Fibroblast of skin of scalp (primary cell): ENCODE measurements around the gene NUP210.

Experiments used
- DNase-seq: peaks from one replicate; pipeline ENCODE4 v3.0.0-alpha.2; 2013

NUP210 gene

DNA sequence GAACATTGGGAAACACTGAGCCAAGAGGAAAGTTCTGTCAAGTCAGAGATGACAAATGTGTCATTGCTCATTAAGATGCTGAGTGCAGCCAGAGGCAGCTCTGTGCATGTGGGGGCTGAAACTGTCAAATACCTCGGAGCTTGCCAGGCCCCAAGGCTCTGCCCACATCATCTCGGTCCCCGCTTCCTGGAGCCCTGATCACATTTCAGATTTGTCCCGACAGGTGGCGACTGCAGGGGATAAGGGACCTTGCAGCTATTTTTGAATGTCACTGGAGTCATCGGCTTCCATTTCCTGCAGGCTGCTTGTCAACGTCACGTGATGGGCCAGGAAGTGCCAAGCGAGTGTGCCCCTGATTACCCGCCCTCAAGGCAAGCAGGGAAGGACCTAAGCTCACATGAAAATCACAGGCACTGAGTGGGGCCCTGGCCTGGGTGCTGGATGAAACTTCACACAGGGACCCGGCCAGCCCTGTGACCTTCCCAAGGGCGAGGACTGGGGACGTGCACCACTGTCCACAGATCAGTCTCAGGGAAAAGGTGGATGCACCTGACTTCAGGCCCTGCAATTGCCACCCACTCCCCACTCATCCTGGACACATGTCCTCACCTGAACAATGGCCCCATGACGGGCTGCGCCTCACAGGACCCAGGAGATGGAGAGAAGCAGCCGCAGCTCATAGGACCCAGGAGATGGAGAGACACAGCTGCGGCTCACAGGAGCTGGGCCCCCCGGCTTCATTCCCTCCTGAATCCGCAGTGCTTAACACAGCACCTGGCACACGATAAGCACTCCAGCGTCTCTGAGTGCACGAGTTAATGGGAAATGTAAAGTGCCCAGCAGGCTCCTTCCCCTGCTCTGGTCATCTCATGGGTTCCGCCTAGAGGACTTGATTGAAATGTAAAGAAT, 73.4 kb downstream of the NUP210 start:
- DNase-seq, result peak; percentile 4

DNA sequence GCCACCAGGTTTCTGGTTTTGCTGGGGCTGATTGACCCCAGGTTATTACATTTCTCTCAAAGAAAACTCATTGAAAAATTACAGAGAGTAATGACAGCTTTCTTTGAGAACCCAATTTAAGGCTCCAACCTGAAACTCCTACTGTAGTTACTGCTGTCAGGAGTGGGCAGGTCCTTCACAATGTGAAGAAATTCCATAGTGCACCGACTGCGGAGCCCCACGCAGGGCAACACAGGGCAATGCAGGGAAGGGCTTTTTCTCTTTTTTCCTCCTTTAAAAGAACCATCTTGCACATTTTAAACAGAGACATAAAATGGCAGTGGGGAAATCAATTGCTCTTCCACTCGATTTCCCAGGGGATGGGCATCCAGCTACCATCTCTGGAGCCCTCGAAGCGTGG, 74.3 kb downstream of the NUP210 start:
- no peak for DNase-seq

DNA sequence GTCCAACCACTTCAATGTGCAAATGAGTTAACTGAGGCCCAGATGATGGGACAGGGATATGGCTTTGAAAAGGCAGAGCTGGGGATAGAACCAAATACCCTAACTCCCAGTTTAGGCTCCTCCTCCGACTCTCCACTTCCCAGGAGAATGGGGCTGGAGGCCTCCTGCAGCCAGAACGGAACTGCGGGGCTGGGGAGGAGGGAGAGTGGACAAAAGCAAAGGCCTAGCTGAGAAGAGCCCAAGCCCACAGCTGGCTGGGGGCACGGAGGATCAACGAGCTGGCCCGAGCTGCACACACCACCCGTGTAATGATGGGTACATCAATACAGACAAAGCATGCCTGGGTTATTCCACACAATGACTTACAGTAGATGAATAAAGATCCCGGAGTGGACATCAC, 74.8 kb downstream of the NUP210 start:
- no peak for DNase-seq

DNA sequence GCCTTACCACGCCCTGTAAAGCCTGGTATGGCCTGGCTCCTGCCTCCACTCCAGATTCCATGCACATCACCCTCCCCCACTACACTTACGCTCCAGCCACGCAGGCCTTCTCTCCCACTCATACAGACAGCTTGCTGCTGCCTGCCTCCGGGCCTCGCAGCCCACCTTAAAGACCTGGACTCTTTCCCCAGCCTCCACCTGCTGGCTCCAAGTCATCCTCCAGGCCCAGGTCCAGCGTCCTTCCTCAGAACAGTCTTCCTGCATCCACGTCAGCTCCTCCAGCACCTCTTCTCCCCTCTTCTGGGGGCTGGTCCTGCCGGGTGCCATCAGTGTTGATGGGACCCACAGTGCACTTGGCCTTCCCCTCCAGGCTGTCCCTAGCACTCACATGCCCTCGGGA, 75.5 kb downstream of the NUP210 start:
- DNase-seq, result no peak

DNA sequence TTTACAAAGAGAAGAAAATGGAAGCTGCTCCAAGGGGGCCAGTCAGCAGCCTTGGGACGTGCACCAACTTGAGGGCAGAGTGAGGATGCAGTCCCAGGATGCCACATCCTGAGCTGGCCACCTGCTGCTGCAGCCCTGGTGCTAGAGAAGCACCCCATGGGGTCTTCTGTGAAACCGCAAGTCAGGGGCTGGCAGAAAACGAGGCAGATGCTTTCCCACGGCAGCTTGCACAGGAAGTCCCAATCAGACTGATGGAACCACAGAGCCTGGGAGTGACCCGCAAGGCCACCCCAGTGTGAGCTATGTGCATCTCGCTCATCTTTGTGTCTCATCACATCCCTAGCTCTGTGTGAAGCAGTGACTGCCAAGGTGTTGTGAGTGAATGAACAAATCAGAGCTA, 76.5 kb downstream of the NUP210 start:
- no peak for DNase-seq

DNA sequence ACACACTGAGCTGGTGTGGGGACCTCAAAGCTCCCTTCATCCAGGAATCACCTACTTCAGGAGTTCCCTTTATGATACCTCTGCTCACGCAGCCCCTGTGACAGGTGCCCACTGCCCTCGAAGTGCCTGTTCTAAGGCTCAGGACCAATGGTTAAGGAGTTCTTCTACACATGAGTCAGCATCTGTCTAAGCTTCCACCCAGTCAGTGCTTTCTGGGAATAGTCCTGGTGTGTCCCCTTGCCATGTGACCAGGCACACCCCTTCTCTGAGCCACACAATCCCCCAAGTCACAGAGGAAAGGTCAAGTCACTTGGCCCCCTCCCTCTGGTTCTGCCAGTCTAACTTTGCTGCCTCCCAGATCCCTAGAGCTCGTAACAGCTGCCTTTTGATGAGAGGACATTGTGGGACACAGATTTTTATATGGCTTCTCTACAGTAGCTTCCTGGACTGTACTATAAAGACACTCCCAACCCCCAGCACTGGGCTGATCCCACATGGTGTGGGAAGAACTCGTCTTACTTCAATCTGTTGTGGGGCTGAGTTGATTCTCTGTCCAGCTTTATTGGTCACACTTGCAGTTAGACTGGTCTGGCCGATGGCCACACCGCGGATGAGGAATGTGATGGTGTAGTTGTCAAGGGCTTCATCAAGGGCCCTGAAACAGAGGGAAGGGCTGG, 78.8 kb downstream of the NUP210 start:
- DNase-seq, result no peak

DNA sequence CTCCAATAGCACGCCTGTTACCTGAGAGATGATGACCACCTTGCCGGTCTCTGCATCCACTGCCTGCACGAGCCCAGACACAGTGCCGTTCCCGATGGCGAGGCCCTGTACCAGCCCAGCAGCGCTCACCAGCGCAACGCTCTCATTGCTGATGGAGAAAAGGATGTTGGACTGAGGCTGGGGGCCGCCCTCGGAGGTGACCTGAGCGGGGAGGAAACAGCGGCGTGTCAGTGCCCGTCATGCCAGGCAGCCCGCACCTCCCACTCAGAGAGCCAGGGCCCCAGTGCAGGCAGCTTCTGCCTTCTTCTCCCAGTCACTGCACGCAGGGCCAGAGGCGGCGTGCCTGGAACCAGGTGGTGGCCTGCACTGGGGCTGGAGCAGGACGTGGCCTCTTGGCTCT, 80.3 kb downstream of the NUP210 start:
- DNase-seq, result no peak

DNA sequence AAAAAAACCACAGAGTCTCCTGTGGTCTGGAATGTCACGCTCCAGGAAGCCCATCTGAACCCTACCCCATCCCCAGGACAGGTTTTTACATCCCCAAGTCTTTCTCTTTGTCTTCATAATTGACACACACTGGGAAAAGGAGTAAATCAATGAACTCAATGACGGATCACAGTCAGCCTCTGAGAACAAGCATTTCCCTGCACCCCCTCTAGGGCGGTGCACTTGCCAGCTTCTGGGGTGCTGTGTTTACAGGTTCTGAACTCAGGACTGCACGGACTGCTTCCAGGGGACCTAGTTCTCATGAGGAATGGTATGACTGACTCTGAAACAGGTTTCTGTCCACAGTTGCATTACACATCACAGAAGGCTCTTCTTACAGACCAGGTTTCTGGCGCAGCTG, 81.1 kb downstream of the NUP210 start:
- DNase-seq, result no peak

DNA sequence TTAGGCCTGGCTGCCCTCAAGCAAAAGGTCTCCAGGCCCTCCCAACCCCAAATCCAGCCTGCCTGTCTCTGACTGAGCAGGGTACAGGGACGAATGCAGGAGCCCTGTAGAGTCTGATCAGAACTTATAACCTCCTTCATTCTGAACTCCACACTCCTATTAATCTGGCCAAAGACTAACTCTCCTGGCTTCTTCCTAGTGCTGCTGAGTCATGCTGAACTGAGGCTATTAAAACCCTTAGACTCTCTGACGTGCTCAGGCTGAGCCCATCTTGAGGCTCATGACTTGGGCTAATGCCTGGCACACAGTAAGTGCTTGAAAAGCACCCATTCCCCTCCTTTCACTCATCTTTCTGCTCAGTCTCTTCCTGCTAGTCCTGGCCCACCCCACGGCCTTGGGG, 81.9 kb downstream of the NUP210 start:
- no peak for DNase-seq

DNA sequence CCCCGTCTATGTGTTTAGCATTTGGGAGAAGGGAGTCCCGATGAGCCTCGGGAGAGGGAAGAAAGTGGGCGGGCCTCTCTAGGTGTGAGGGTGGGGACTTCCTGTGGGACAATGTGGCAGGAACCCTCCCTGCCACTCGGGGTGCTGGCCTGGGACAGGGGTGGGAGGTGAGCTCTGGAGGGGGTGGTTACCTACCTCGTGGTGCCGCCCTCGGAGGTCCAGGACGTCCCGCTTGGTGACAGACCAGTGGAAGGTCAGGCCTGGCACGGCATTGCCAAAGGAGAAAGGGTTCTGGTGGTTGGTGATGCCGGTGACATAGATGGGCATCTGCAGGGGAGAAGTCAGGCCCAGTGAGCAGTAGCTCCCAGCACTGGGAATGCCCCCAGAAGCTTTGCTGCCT, 83.5 kb downstream of the NUP210 start:
- DNase-seq, result no peak

DNA sequence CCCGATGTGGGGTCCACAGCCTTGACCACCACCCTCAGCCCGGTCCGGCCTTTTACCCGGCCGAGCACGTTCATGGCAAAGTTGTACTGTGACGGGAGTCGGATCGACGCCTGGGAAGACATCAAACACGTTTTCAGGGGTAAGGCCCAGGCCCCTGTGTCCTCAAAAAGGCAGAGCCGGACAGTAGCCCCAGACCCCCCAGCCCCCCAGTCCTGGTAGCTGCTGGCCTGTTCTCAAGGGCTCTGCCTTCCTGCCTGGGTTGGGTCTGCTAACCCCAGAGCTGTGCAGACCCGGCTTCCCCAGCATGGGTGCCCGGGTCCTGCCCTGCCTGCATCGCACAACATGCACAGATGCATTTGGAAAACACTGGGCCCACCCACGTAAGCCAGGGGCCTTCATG, 84.6 kb downstream of the NUP210 start:
- no peak for DNase-seq

DNA sequence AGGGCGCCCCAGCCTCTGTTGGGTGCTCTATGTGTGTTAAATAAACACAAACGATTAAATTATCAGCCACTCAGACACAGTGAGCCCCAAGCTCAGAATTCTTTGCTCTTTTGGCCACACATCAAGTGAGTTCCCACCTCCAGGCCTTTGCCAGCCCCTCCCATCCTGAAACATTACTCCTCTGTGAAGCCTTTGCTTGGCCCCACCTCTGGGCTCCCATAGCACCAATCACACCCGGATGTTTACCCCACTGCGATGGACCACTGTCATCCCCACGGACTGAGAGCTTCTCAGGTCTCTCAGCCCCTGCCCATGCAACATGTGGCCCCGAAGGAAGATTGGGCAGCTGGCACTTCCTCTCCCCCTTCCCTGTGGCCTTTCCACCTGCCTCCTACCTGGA, 85.1 kb downstream of the NUP210 start:
- DNase-seq, result no peak

DNA sequence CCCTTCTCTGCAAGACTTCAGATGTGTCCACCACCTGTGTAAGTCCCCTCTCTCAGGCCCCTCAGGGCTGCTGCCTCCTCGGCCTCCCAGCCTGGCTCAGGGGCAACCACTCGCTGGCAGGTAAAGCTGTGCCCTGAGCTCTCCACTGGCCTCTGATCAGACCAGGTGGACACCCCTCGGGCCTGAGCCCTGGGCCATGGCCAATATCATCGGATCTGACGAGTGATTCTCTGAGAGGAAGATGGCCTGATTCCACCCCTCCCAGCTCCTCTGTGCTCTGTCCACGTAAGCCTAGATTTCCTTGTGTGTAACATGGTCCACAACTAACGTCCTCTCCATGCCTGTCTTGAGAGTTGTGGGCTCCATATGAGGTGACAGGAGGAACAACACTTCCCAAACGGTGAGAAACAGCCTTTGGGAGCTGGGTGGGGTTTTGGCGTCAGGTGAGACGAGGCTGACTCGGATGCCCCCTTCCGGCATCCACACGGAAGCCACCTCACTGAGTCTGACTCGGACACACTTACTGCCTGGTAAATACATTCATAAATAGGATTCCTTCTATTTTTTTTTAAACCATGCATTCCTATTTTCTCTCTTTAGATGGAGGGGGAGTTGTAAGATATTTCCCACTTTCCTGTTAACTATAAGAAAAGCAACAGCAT, 86.8 kb downstream of the NUP210 start:
- no peak for DNase-seq

DNA sequence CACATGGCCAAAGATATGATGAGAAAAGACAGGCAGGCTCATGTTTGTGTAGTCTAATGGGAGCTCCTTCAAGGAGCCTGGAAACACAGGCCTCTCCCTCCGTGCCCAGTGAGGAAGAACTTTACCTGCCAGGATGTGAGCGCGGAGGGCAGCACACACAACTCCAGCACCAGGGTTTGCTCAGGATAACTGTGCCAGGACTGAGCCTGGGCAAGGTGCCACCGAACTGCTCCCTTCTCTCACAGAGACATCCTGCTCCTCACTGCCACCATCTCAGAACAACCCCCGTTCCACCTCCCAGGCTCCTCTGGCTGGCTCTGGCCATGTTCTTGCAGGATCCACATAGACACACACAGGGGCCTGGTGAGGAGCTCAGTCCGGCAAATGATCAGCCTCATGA, 87.4 kb downstream of the NUP210 start:
- DNase-seq, result no peak

DNA sequence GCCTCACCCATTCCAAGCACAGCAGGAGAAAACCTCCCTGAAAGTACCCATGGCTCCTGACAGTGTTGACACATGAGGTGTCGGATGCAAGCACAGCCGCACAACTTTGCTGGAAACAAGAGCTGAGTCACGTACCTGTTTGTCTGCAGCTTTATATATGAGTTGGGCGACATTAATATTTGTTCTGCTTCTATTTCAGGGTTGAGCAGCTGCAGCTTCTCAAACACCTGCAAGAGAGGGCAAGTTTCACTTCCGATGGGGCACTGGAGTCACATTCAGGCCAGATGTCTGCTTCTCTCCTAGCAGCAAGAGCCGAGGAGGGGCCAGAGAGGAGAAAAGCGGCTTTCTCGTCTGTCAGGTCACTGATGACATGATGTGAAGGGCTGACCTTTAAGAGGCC, 88.0 kb downstream of the NUP210 start:
- no peak for DNase-seq

DNA sequence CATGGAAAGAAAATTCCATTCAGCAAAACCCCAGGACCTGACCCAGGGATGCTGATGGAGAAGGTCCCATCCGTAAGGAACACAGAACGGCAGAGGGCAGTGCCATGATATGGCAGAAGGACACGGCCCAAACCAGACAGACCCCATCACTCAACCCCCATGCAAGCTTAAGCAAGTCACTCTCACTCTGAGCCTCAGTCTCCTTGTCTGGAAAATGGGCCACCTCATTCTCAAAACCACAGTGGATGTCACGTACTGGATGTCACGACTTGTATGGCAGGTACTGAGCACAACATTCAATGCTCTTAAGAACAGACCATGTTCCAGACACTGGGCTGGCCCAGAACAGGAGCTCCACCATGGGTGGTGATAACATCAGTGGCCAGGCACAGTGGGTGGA, 90.4 kb downstream of the NUP210 start:
- DNase-seq, result no peak

DNA sequence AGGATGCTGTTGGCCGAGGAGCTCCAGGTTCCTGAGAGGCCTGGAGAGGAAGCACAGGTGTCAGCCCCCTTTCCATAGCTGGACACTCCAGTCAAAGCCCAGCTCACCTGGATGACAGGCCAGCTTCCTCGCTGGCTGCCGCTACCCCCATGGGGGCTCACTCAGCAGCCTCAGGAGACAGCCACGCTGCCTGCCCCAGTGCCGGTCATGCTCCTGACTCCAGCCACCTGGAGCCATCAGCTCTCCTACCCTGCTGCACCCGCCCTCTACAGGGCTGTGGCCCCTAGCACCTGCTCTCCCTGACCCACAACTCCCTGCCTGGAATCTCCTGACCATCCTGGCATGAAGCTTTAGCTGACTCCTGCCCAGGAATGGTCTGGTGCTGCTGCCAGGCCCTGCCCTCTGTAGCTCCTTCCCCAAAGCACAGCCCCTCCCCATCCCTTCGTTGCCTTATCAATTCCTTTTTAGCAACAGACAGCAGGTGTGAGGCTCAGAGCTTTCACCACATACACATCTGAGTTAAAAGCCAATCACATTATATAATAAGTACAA, 94.2 kb downstream of the NUP210 start:
- no peak for DNase-seq

DNA sequence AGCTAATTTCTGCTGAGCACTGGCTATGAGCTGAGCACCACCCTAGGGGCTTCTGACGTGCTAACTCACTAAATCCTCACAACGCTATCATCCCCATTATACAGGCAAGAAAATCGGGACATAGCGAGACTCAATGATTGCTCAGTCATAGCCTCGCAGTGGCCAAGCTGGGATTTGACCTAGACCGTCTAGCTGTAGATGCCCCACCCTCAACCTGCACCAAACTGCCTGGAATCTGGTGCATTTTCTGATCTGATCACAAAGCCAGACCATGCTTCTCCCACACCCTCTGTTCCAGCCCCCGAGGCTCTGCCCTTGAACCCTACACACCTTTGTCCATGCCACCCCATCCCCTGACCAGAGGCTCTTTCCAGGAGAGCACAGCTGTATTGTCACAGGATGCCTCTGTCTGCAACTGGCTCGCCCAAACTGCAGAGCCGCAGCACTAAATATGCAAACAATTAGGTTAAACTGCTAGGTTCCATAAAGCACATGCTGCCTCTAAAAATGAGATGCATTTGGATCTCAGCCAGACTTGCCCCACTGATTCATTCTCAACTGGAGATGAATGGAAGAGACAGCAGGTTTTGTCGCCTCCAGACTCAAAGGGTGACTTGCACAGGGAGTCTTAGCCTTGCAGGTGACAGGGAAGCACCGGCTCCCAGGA, 95.2 kb downstream of the NUP210 start:
- DNase-seq, result no peak

DNA sequence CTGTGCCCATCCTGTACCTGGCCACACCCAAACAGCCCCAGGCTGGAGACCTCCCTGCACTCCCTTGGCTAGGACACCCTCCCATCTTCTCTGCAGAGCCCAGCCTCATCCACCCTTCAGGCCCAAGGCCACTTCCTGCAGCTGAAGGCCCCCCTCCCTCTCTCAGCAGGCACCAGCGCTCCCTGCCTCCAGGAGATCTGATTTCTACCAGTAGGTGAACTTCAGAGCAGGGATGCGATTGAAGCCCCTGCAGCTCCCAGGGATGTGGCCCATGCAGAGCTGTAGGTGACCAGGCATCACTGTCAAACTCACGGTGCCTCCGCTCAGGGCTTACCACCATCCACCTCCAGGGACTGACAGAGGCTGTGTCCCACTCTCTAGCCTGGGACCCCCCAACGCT, 96.3 kb downstream of the NUP210 start:
- DNase-seq, result no peak

DNA sequence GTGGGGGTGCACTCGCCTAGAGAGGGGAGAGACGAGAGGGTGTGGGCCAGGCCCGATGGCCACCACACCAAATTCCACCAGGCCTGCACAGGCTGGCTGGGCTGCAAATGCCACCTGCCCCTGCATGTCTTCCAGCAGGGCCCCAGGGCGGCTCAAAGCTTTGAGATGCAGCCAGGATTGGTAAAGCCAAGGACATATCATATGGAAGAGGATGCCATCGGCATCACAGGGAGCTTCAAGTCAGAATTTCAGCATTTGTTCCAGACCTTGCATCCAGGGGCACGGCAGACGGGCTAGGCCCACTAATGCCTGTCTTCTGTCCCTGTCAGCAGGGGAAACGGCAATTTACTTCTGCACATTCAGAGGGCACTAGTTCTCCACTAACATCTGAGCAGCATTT, 97.8 kb downstream of the NUP210 start:
- DNase-seq, result no peak

DNA sequence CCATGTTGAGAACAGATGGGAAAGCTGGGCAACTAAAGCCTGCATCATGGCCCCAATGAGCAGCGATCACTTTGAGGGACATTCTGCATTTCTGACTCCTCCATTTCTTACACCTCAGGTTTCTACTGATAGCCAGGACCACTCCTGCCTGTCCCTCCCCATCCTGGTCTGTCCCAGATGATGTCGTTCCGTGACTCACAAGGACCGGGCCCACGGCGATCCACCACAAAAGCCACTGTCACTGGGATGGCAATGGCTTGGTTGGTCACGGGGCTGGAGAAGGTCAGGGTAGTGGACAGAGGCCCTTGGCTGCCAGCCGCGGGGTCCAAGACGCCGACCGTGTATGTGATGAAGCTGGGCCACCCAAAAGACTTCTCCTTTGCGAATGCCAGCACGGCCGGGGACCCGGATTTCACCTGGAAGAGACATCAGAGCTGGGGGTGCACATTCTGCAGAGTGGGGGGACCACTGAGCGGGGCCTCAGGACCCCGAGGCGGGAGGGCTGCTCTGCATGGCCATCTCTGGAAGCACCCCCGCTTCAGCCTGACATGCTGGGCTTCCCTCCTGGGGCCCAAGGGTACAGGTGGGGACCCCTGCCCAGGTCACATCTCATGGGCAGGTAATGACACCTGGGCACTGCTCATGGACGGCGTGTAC, 100.4 kb downstream of the NUP210 start:
- DNase-seq, result no peak
